HUES6 (cell line): ENCODE measurements around the gene RALGAPB.

Experiments
- H3K27ac ChIP-seq: 2 replicates; pipeline ENCODE4 v1.7.0; 2013; ENCODE audit warnings: low read depth, mild to moderate bottlenecking, low read length, inconsistent platforms
- H3K27me3 ChIP-seq: 2 replicates; pipeline ENCODE4 v1.6.1; 2013; ENCODE audit warnings: low read length; ENCODE audit not compliant: control insufficient read depth, insufficient read depth
- H3K36me3 ChIP-seq: 2 replicates; pipeline ENCODE4 v1.6.1; 2013; ENCODE audit warnings: low read length; ENCODE audit not compliant: control insufficient read depth, insufficient read depth
- H3K4me1 ChIP-seq: 2 replicates; pipeline ENCODE4 v1.6.1; 2013; ENCODE audit warnings: low read length; ENCODE audit not compliant: control insufficient read depth, insufficient read depth
- H3K4me3 ChIP-seq: 2 replicates; pipeline ENCODE4 v1.5.1; 2013; ENCODE audit warnings: low read depth, low read length
- H3K9ac ChIP-seq: one replicate; pipeline ENCODE4 v1.6.1; 2013; ENCODE audit warnings: mild to moderate bottlenecking, low read length
- H3K9me3 ChIP-seq: 2 replicates; pipeline ENCODE4 v1.6.1; 2013; ENCODE audit warnings: low read depth, low read length; ENCODE audit not compliant: control insufficient read depth, insufficient read depth

The RALGAPB gene

GRCh38 chr20:38600057-38600456 lies 127.4 kb downstream of the RALGAPB start:
- no peaks in the 10 kb centered on the region; the same call in 1 of the 2 replicates for H3K27me3 ChIP-seq
- no peaks in the 10 kb centered on the region for H3K9me3 ChIP-seq
- H3K9ac ChIP-seq = peak overlapping the region; percentile 75
- H3K4me1 ChIP-seq = peaks cover 34% of the 10 kb centered on the region
- peak overlapping the region; percentile 3; the same call in 1 of the 2 replicates for H3K4me3 ChIP-seq
- no peak overlapping the region; the same call in 1 of the 2 replicates for H3K27ac ChIP-seq
- H3K36me3 ChIP-seq = no peaks in the 10 kb centered on the region; the same call in 1 of the 2 replicates

GRCh38 chr20:38601216-38602184 lies 128.9 kb downstream of the RALGAPB start, which contains the start of gene ARHGAP40:
Gene ARHGAP40, plus strand, starts transcription at chr20:38601809.
- H3K4me1 ChIP-seq = peaks cover 41% of the 10 kb centered on the region
- H3K9me3 ChIP-seq = no peaks in the 10 kb centered on the region
- peak within 1 kb of the TSS; percentile 61 for H3K4me3 ChIP-seq
- no peaks in the 10 kb centered on the region; the same call in 1 of the 2 replicates for H3K27me3 ChIP-seq
- no peaks in the 10 kb centered on the region; the same call in 1 of the 2 replicates for H3K36me3 ChIP-seq
- peak within 1 kb of the TSS; percentile 2; the same call in 1 of the 2 replicates for H3K27ac ChIP-seq
- peak within 1 kb of the TSS; percentile 58 for H3K9ac ChIP-seq

GRCh38 chr20:38602185-38602581 lies 129.5 kb downstream of the RALGAPB start:
- H3K27me3 ChIP-seq = no peaks in the 10 kb centered on the region; the same call in 1 of the 2 replicates
- H3K36me3 ChIP-seq = no peaks in the 10 kb centered on the region; the same call in 1 of the 2 replicates
- H3K4me1 ChIP-seq = peaks cover 48% of the 10 kb centered on the region
- peak overlapping the region; percentile 61 for H3K4me3 ChIP-seq
- peak overlapping the region; percentile 2; the same call in 1 of the 2 replicates for H3K27ac ChIP-seq
- peak overlapping the region; percentile 58 for H3K9ac ChIP-seq
- no peaks in the 10 kb centered on the region for H3K9me3 ChIP-seq

GRCh38 chr20:38603286-38603685 lies 130.6 kb downstream of the RALGAPB start:
- H3K9ac ChIP-seq = peak overlapping the region; percentile 58
- H3K27ac ChIP-seq = no peak overlapping the region
- H3K36me3 ChIP-seq = no peaks in the 10 kb centered on the region; the same call in 1 of the 2 replicates
- peak overlapping the region; percentile 61; the same call in 1 of the 2 replicates for H3K4me3 ChIP-seq
- H3K9me3 ChIP-seq = no peaks in the 10 kb centered on the region
- H3K4me1 ChIP-seq = peaks cover 55% of the 10 kb centered on the region
- H3K27me3 ChIP-seq = no peaks in the 10 kb centered on the region; the same call in 1 of the 2 replicates

- H3K36me3 ChIP-seq = peaks cover 6% of the 10 kb centered on the region; the same call in 1 of the 2 replicates
- H3K27me3 ChIP-seq = no peaks in the 10 kb centered on the region; the same call in 1 of the 2 replicates
- peak overlapping the region; percentile 30; the same call in 1 of the 2 replicates for H3K4me3 ChIP-seq
- H3K27ac ChIP-seq = no peak overlapping the region
- H3K9me3 ChIP-seq = no peaks in the 10 kb centered on the region
- H3K9ac ChIP-seq = no peak overlapping the region
- peaks cover 55% of the 10 kb centered on the region for H3K4me1 ChIP-seq
Observed at GRCh38 chr20:38604873-38605303, 132.2 kb downstream of the RALGAPB start.

GRCh38 chr20:38607351-38607750 lies 134.7 kb downstream of the RALGAPB start:
- Histone ChIP-seq H3K36me3 (peaks cover 6% of the 10 kb centered on the region; the same call in 1 of the 2 replicates), H3K4me1 (peaks cover 40% of the 10 kb centered on the region; the same call in 1 of the 2 replicates), H3K9ac (peak overlapping the region; percentile 21), H3K27me3 (no peaks in the 10 kb centered on the region; the same call in 1 of the 2 replicates), H3K4me3 (peak overlapping the region; percentile 31; the same call in 1 of the 2 replicates), H3K9me3 (no peaks in the 10 kb centered on the region), H3K27ac (no peak overlapping the region)

- H3K27me3 ChIP-seq = no peaks in the 10 kb centered on the region
- H3K27ac ChIP-seq = no peak overlapping the region
- H3K4me1 ChIP-seq = peaks cover 47% of the 10 kb centered on the region; the same call in 1 of the 2 replicates
- no peak overlapping the region for H3K9ac ChIP-seq
- no peaks in the 10 kb centered on the region for H3K9me3 ChIP-seq
- H3K36me3 ChIP-seq = peaks cover 6% of the 10 kb centered on the region; the same call in 1 of the 2 replicates
- no peak overlapping the region for H3K4me3 ChIP-seq
Observed at GRCh38 chr20:38608188-38608587, 135.5 kb downstream of the RALGAPB start.

- Histone ChIP-seq H3K9ac (no peak overlapping the region), H3K9me3 (no peaks in the 10 kb centered on the region), H3K36me3 (peaks cover 22% of the 10 kb centered on the region; the same call in 1 of the 2 replicates), H3K4me3 (no peak overlapping the region), H3K4me1 (peaks cover 45% of the 10 kb centered on the region; the same call in 1 of the 2 replicates), H3K27ac (no peak overlapping the region), H3K27me3 (no peaks in the 10 kb centered on the region)
Observed at GRCh38 chr20:38609815-38610214, 137.2 kb downstream of the RALGAPB start.

GRCh38 chr20:38610521-38610920 lies 137.9 kb downstream of the RALGAPB start:
- H3K4me3 ChIP-seq = no peak overlapping the region
- H3K9me3 ChIP-seq = no peaks in the 10 kb centered on the region
- no peaks in the 10 kb centered on the region for H3K27me3 ChIP-seq
- no peak overlapping the region for H3K27ac ChIP-seq
- H3K9ac ChIP-seq = no peak overlapping the region
- peaks cover 38% of the 10 kb centered on the region; the same call in 1 of the 2 replicates for H3K4me1 ChIP-seq
- H3K36me3 ChIP-seq = peaks cover 28% of the 10 kb centered on the region; the same call in 1 of the 2 replicates

GRCh38 chr20:38612751-38613515 lies 140.3 kb downstream of the RALGAPB start:
- H3K27me3 ChIP-seq = no peaks in the 10 kb centered on the region
- H3K9ac ChIP-seq = no peak overlapping the region
- no peak overlapping the region for H3K27ac ChIP-seq
- peaks cover 31% of the 10 kb centered on the region; the same call in 1 of the 2 replicates for H3K4me1 ChIP-seq
- H3K36me3 ChIP-seq = peaks cover 36% of the 10 kb centered on the region; the same call in 1 of the 2 replicates
- no peaks in the 10 kb centered on the region for H3K9me3 ChIP-seq
- no peak overlapping the region for H3K4me3 ChIP-seq
